ENCODE data around the gene KIFC3. TPM values are rescaled to one million over a fixed set of nuclear protein-coding genes. Genes with fewer than 3 reads are reported as not detected.

The KIFC3 gene
- total and polyA plus RNA-seq, 2 of the 13 experiments (the other 11 are each of a cell fraction or from before 2014, with no cell fraction given) = 42.1 to 45.3 TPM

DNA sequence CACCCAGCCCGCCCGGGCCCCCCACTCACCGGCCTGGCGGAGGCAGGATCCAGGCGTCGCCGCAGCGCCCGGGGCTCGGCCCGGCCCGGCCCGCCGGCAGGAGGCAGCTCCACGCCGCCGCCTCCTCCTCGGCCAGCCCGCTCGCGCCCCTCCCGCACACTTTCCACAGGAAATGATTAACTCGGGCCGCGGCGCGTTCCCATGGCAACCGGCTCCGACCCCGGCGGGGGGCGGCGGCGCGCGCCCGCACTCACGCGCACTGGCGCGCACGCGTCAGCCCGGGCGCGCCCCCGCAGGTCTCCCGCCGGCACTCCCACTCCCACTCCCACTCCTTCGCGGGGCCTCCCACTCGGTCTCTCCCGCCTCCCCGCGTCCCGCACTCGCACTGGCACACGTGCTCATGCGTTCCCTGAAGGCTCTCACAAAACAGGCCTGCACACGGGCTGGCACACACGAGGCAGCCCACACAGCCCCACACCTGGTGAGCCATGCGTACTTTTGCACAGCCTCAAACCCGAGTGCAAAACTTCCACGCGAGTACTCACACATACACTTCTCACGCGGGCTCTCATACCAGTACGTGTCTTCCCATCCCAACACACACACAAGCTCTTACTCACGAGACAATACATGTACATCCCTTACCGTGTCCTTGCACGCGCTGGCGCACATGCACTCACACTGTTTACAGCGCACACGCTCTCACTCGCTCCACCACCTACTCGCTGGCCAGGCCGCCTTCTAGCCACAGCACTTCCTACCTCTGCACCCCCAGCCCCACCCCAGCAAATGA, at the start of gene KIFC3 (continued):
- TF ChIP-seq ZNF136 (CRISPR knock-in tag; IDR thresholded peaks at IDR 0.05; ENCODE audit: low read depth) (0 out of 2 replicates have a peak, but pooled peaks have one; percentile 76), ATM (IDR thresholded peaks at IDR 0.05; ENCODE audit: borderline replicate concordance) (no peak), TBL1XR1 (IDR thresholded peaks at IDR 0.05; ENCODE audit: borderline replicate concordance, low read length, partially characterized antibody) (no peak), MED1 (CRISPR knock-in tag; IDR thresholded peaks at IDR 0.05) (no peak), FOSL2 (CRISPR knock-in tag; IDR thresholded peaks at IDR 0.05) (peak; percentile 40), ARNTL (CRISPR knock-in tag; IDR thresholded peaks at IDR 0.05) (peak; percentile 91), ZMAT3 (CRISPR knock-in tag; conservative IDR thresholded peaks at IDR 0.05) (peak; percentile 94), NPAS2 (CRISPR knock-in tag; IDR thresholded peaks at IDR 0.05; ENCODE audit: borderline replicate concordance) (no peak), GATAD1 (CRISPR knock-in tag; IDR thresholded peaks at IDR 0.05) (no peak; the same call in 1 of the 2 replicates), GLI4 (CRISPR knock-in tag; IDR thresholded peaks at IDR 0.05; ENCODE audit: borderline replicate concordance) (no peak; the same call in 1 of the 2 replicates), ZNF552 (CRISPR knock-in tag; IDR thresholded peaks at IDR 0.05; ENCODE audit: borderline replicate concordance) (peak; percentile 67; the same call in 1 of the 2 replicates), ZNF775 (CRISPR knock-in tag; IDR thresholded peaks at IDR 0.05; ENCODE audit: borderline replicate concordance) (no peak), ZNF605 (CRISPR knock-in tag; IDR thresholded peaks at IDR 0.05) (peak; percentile 86), NKX3-1 (CRISPR knock-in tag; IDR thresholded peaks at IDR 0.05) (0 out of 2 replicates have a peak, but pooled peaks have one; percentile 81), ZNF678 (CRISPR knock-in tag; IDR thresholded peaks at IDR 0.05) (0 out of 2 replicates have a peak, but pooled peaks have one; percentile 2), MTF1 (CRISPR knock-in tag; IDR thresholded peaks at IDR 0.05) (no peak; the same call in 1 of the 2 replicates), ZNF430 (CRISPR knock-in tag; IDR thresholded peaks at IDR 0.05) (peak; percentile 95), HNRNPL (IDR thresholded peaks at IDR 0.05; ENCODE audit: low read depth, low read length) (peak; percentile 83), HES4 (CRISPR knock-in tag; IDR thresholded peaks at IDR 0.05; ENCODE audit: borderline replicate concordance) (no peak; the same call in none of the 2 replicates), NFE2 (CRISPR knock-in tag; IDR thresholded peaks at IDR 0.05) (no peak; the same call in 1 of the 2 replicates), U2AF1 (optimal IDR thresholded peaks at IDR 0.05; ENCODE audit: low read depth, low read length) (no peak)
- TF ChIP-seq, protein P1, sequence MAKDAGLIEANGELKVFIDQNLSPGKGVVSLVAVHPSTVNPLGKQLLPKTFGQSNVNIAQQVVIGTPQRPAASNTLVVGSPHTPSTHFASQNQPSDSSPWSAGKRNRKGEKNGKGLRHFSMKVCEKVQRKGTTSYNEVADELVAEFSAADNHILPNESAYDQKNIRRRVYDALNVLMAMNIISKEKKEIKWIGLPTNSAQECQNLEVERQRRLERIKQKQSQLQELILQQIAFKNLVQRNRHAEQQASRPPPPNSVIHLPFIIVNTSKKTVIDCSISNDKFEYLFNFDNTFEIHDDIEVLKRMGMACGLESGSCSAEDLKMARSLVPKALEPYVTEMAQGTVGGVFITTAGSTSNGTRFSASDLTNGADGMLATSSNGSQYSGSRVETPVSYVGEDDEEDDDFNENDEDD (CRISPR knock-in tag; IDR thresholded peaks at IDR 0.05; ENCODE audit: borderline replicate concordance) = peak; percentile 70; the same call in 1 of the 2 replicates
- TF ChIP-seq, protein P2, sequence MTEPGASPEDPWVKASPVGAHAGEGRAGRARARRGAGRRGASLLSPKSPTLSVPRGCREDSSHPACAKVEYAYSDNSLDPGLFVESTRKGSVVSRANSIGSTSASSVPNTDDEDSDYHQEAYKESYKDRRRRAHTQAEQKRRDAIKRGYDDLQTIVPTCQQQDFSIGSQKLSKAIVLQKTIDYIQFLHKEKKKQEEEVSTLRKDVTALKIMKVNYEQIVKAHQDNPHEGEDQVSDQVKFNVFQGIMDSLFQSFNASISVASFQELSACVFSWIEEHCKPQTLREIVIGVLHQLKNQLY (CRISPR knock-in tag; IDR thresholded peaks at IDR 0.05) = no peak
- TF ChIP-seq, protein P3, sequence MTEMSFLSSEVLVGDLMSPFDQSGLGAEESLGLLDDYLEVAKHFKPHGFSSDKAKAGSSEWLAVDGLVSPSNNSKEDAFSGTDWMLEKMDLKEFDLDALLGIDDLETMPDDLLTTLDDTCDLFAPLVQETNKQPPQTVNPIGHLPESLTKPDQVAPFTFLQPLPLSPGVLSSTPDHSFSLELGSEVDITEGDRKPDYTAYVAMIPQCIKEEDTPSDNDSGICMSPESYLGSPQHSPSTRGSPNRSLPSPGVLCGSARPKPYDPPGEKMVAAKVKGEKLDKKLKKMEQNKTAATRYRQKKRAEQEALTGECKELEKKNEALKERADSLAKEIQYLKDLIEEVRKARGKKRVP (CRISPR knock-in tag; IDR thresholded peaks at IDR 0.05) = peak in 1 of 2 experiments; percentile 52; a peak in 1 of 4 replicates
- TF ChIP-seq, protein P4, sequence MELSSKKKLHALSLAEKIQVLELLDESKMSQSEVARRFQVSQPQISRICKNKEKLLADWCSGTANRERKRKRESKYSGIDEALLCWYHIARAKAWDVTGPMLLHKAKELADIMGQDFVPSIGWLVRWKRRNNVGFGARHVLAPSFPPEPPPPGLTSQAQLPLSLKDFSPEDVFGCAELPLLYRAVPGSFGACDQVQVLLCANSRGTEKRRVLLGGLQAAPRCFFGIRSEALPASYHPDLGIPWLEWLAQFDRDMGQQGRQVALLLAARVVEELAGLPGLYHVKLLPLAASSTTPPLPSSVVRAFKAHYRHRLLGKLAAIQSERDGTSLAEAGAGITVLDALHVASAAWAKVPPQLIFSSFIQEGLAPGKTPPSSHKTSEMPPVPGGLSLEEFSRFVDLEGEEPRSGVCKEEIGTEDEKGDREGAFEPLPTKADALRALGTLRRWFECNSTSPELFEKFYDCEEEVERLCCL (CRISPR knock-in tag; IDR thresholded peaks at IDR 0.05; ENCODE audit: borderline replicate concordance) = 0 out of 2 replicates have a peak, but pooled peaks have one; percentile 34
- TF ChIP-seq, protein P5, sequence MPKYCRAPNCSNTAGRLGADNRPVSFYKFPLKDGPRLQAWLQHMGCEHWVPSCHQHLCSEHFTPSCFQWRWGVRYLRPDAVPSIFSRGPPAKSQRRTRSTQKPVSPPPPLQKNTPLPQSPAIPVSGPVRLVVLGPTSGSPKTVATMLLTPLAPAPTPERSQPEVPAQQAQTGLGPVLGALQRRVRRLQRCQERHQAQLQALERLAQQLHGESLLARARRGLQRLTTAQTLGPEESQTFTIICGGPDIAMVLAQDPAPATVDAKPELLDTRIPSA (CRISPR knock-in tag; IDR thresholded peaks at IDR 0.05; ENCODE audit: borderline replicate concordance) = no peak

Measured in HepG2 (cell line).